GM15510 (cell line): ENCODE data around the gene FAP.

Source experiments
- POLR2A ChIP-seq: IDR thresholded peaks from 3 replicates; pipeline ENCODE4 v1.6.1; 2011; ENCODE audit warnings: borderline replicate concordance; ENCODE audit not compliant: insufficient read length; ENCODE audit errors: extremely low read depth

FAP gene

DNA sequence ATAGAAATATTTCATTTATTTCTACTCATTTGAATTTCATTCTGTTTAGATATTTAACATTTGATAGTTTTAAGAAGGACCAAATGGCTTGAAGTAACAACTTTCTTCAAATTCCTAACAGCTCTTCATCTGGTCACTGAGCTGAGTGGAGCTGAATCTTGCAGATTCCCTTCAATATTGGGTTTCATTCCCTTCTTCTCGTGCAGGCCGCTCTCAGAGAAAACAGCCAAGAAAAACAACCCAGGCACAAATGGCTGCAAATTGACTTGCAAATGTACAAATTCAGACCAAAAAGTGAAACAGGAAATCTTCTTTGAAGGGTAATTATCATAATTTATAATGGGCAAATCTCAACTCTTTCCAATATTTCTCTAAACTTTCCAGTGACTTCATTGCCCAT, 60.9 kb downstream of the FAP start:
- TF ChIP-seq POLR2A = no peak

- TF ChIP-seq POLR2A = no peak
These were observed 65.9 kb downstream of the FAP start for GRCh38 chr2:162177301-162177700.

DNA sequence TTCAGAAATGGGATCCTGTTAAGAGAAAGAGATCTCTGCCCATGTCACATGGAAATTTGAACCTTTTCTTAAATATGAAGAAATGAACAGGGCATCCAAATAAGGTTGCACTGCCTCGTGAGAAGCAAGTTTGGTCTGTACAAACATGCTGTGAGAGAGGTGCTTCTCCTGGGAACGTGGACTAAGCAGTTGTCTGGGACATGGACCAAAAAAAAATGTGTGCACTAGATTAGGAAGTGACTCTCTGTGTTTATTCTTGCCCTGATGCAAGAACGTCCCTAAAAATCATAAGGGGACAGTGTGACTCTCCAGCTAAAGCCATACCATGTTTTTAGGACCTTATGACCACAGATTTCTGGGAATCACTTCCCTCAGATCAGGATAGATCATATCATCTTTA, 67.5 kb downstream of the FAP start:
- no peak for TF ChIP-seq POLR2A

GRCh38 chr2:162174746-162175145, 68.5 kb downstream of the FAP start:
- no peak for TF ChIP-seq POLR2A

- no peak for TF ChIP-seq POLR2A
These were observed 70.4 kb downstream of the FAP start for GRCh38 chr2:162172802-162173370.

GRCh38 chr2:162166745-162167144, 76.5 kb downstream of the FAP start:
- no peak for TF ChIP-seq POLR2A

DNA sequence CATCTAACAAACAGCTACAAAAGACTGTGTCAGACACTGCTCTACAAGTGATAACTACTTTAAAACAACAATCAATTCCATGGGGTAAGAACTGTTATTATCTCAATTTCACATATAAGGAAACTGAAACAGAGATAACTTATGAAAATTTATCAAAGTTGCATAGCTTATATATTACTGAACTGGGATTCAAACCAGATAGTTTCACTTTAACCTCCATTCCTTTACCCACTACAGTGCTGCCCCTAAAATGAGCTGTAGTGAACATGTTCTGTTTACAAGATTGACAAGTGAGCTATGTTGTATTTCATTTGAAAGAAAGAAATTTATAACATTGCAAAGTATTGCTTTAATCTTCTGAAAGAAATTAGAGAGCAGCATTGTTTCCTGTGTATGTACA, 77.1 kb downstream of the FAP start:
- TF ChIP-seq POLR2A = no peak

DNA sequence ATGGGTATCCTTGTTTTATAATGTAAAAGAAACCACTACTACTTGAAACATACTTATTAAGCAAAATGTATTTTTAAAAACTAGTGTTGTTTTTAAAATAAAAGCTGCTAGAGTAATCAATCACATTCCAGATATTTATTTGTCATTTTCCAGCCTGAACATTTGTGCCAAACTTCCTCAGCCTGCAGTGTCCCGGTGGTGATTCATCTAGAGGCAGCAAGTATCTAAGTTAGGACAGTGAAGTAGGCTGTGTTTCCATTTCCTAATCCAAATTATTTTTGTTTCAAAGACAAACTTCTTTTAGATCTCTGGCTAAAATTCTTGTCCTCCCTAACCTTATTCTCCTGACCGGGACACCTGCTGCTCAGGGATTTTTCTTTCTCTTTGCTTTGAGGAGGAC, 78.4 kb downstream of the FAP start:
- TF ChIP-seq POLR2A = no peak

GRCh38 chr2:162159446-162159845, 83.8 kb downstream of the FAP start:
- no peak for TF ChIP-seq POLR2A

- TF ChIP-seq POLR2A = no peak
These were observed 87.1 kb downstream of the FAP start for GRCh38 chr2:162156149-162156548.

GRCh38 chr2:162155093-162155492, 88.2 kb downstream of the FAP start:
- no peak for TF ChIP-seq POLR2A

DNA sequence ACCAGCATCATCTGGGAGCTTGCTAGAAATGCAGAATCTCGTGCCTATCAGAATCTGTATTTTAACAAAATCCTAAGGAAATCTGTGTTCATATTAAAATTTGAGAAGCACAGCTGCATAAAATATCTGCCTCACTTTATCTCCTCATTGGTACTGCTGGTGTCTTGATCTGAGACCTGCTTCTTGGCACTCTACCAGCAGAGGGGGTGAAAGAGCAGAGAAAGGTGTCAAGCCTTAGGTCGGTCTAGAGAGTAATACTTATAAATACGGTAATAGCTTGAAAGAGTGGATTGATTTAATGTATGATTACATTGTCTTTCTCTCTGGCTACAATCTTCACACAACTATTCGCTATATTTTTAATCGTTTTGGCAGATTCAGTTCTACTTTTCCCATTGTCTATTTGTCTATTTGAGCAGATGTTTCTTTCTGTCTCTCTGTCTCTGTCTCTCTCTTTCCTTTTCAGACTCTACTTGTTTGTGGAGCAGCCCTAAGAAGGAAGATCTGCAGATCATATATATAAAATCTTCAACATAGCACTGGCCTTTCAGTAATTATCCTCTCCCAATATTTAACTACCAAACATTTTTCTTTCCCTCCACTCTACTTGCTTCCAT, 89.5 kb downstream of the FAP start:
- TF ChIP-seq POLR2A = no peak

DNA sequence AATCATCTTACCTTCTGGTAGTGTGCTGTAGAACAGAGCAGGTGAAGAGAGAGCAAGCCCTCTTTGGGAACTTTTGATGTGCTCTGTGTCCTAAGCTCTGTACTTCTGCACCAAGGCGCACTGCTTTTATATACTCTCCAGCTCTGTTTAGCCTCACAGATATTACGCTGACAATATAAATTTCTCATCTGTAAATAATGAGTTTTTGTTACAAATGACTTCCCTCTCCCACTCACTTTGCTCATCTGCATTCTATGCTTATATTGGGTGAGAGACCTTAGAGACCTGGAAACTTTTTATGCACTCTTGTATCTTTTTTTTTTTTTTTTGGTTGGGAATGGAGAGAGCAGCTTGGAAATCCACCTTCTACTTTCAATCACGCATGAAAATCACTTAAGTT, 91.1 kb downstream of the FAP start, which contains the start of gene GCG:
TSS of gene GCG (minus strand) at position 101 of the 400 bp plus-strand sequence. CDS start 3,069 bp downstream, outside the sequence.
- no peak for TF ChIP-seq POLR2A

GRCh38 chr2:162149940-162150339, 93.3 kb downstream of the FAP start:
- no peak for TF ChIP-seq POLR2A

- no peak for TF ChIP-seq POLR2A
These were observed 93.8 kb downstream of the FAP start for GRCh38 chr2:162149466-162149865.

DNA sequence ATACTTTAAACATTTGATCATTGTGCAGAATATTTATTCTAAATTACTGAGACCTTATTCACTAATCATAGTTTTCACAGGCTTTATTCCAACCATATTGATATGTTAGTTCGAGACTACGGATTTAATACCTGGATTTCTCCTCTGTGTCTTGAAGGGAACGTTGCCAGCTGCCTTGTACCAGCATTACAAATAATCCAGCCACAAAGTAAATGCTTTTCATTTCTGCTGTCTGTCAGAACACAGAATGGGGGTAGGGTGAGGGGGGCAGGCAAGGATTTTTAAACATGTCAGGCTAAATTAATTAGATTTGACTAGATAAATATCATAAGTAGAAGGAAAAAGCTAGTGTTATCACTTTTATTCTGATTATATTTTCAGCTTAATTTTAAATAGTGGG, 94.3 kb downstream of the FAP start:
- TF ChIP-seq POLR2A = no peak
